Measurements from ENCODE around the gene CNTRL. TPM values are rescaled to one million over a fixed set of nuclear protein-coding genes. Genes with fewer than 3 reads are reported as not detected.
A peak's percentile ranks its signal among the peaks of the same experiment; 100 is the strongest.

Gene CNTRL
- total and polyA plus RNA-seq, 2 of the 8 experiments (the other 6 are each of a cell fraction or from before 2014, with no cell fraction given), result 5.1 to 13.9 TPM

DNA sequence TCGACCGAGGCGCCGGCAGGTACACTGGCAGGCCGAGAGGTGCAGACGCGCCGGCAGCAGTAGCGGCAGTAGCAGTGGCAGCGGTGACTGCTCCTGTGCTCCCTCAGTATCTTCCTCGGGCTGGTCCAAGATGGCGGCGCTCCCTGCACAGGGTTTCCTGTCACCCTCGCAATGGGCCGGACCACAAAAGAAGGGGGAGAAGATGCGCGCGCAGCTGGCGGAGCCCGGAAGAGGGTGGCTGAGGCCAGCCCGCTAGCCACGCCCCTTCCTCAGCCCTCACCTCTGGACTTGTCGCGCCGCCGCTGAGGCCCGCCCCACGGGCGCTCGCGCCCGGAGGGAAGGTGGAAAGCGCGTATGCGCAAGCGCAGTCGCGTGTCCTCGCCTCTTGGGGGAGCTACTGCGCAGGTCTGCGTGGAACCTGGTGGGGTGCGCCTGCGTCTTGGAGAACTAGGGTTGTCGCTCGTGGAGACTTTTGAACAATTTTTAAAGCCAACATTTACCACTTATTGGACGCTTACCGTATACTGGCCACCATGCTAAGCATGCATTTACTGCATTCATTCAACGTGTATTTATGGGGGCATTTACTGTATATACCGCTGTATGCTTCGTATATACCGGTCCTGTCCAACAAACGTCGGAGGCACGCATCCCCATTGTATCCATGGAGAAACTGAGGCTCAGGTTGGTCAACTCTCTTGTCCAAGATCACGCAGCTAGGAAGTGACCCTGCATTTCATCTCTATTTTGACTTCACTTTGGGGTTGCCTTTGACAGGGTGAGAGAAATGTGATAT is 127.2 kb downstream of the CNTRL start, which contains the start of gene RAB14:
RAB14 (minus strand) TSS at position 132 of the 796 bp plus-strand sequence. CDS start 8,457 bp downstream, outside the sequence.
- Histone ChIP-seq H3K56ac (replicated peaks; ENCODE audit: insufficient read length, low read depth, low read length) (peak within 1 kb of the TSS; percentile 42), H2BK120ac (replicated peaks; ENCODE audit: low read depth, low read length) (no peak within 1 kb of the TSS), H3K4me2 (ENCODE audit: insufficient read depth in 1 of 2, low read depth in 2 of 2, low read length in 2 of 2) (peak within 1 kb of the TSS; percentile 87 to 94), H2BK15ac (ENCODE audit: low read length) (peak within 1 kb of the TSS; percentile 23; the same call in 1 of the 2 replicates), H3K4ac (replicated peaks; ENCODE audit: insufficient read length, low read depth, low read length) (peak within 1 kb of the TSS; percentile 95), H4K5ac (ENCODE audit: insufficient read length, low read depth, low read length) (peak within 1 kb of the TSS; percentile 58), H3K4me1 (replicated peaks in 1 of 4; ENCODE audit: control insufficient read depth in 3 of 4, insufficient read depth in 4 of 4, low read length in 3 of 4) (peaks cover 2 to 6% (median 6%) of the 10 kb centered on the region in 4 experiments; a peak in 6 of 7 replicates), H2AK5ac (ENCODE audit: low read depth, low read length) (no peak within 1 kb of the TSS; the same call in 1 of the 2 replicates), H3K36me3 (ENCODE audit: control insufficient read depth in 2 of 4, insufficient read depth in 4 of 4, low read length in 3 of 4) (no peaks in the 10 kb centered on the region), H3K27ac (ENCODE audit: low read depth, low read length) (peak within 1 kb of the TSS; percentile 58; the same call in 1 of the 2 replicates), H3K9ac (replicated peaks in 1 of 4; ENCODE audit: extremely low read depth in 1 of 4, low read depth in 3 of 4, low read length in 3 of 4) (peak within 1 kb of the TSS; percentile 58 to 86 (median 70); a peak in 6 of 7 replicates), H2BK20ac (ENCODE audit: low read length) (no peak within 1 kb of the TSS), H3K4me3 (ENCODE audit: extremely low read depth in 1 of 4, insufficient read depth in 2 of 4, low read depth in 3 of 4, low read length in 4 of 4) (peak within 1 kb of the TSS; percentile 45 to 94 (median 66)), H4K20me1 (replicated peaks in 1 of 2; ENCODE audit: control insufficient read depth in 1 of 2, insufficient read depth in 2 of 2, low read length in 2 of 2) (peaks cover 3 to 5% of the 10 kb centered on the region in 2 experiments), H3K18ac (ENCODE audit: extremely low read depth, low read length) (no peak within 1 kb of the TSS; the same call in 1 of the 2 replicates), H3K79me2 (ENCODE audit: control insufficient read depth in 1 of 2, insufficient read depth in 2 of 2, low read length in 2 of 2) (peaks cover 12 to 41% of the 10 kb centered on the region in 2 experiments; a peak in 3 of 4 replicates), H4K8ac (ENCODE audit: extremely low read depth, insufficient read depth, low read length) (peak within 1 kb of the TSS; percentile 87; the same call in 1 of the 2 replicates), H3K79me1 (ENCODE audit: low read depth, low read length) (peaks cover 5% of the 10 kb centered on the region; the same call in 1 of the 2 replicates), H3K14ac (ENCODE audit: insufficient read length) (no peak within 1 kb of the TSS), H2BK12ac (ENCODE audit: low read depth, low read length) (0 out of 2 replicates have a peak within 1 kb of the TSS, but pooled peaks have one; percentile 32), H4K91ac (replicated peaks; ENCODE audit: insufficient read length, low read length) (peak within 1 kb of the TSS; percentile 93), H3K27me3 (replicated peaks in 1 of 4; ENCODE audit: control insufficient read depth in 3 of 4, extremely low read depth in 1 of 4, insufficient read depth in 3 of 4, low read length in 3 of 4) (peaks cover 0 to 3% (median 0%) of the 10 kb centered on the region in 4 experiments; a peak in 3 of 7 replicates), H2AFZ (ENCODE audit: low read length) (peak within 1 kb of the TSS; percentile 88), H3K23ac (ENCODE audit: insufficient read length) (no peak within 1 kb of the TSS), H3K9me3 (ENCODE audit: insufficient read depth in 2 of 2, low read depth in 1 of 2, low read length in 1 of 2) (no peaks in the 10 kb centered on the region), H2BK5ac (ENCODE audit: low read depth, low read length) (peak within 1 kb of the TSS; percentile 0; the same call in 1 of the 2 replicates), H3K23me2 (ENCODE audit: low read depth, low read length) (peaks cover 8% of the 10 kb centered on the region)
- POLR2A ChIA-PET (ENCODE audit: partially characterized antibody), result interaction anchor here (0.7 kb wide), 1 partner anchor 256 kb away, joined by 4 read pairs; no protein-coding TSS in a partner anchor
- DNase-seq (ENCODE audit: low read depth in 1 of 2, low spot score in 2 of 2) (peak; percentile 93 to 99), FAIRE-seq (no peak)
- CTCF ChIA-PET (ENCODE audit: partially characterized antibody), result interaction anchor here (0.9 to 2.5 kb wide), 4 partner anchors 12 to 32 kb away, joined by 3 to 8 read pairs (median 4); no protein-coding TSS in a partner anchor
- 12% methylated on average over 38 of the region's 55 CpGs; no CpG with 5 or more reads in 1 of the 2 experiments for WGBS, 2 experiments (ENCODE audit: extremely low coverage in 1 of 2, insufficient coverage in 1 of 2, insufficient read length in 1 of 2, insufficient replicate concordance in 2 of 2, low coverage in 1 of 2, low lambda C conversion rate in 2 of 2, missing lambda C conversion rate in 1 of 2)
- TF ChIP-seq SAP30 (IDR thresholded peaks at IDR 0.05; ENCODE audit: insufficient read depth, insufficient replicate concordance, low read length) (no peak), GTF2F1 (IDR thresholded peaks at IDR 0.05; ENCODE audit: borderline replicate concordance, low read depth, low read length) (no peak), POU5F1 (IDR thresholded peaks at IDR 0.05; ENCODE audit: low read depth, low read length) (no peak), EP300 (IDR thresholded peaks at IDR 0.05; ENCODE audit: borderline replicate concordance in 1 of 2, low read depth in 2 of 2, low read length in 2 of 2) (peak in 1 of 2 experiments; percentile 60; a peak in 1 of 3 replicates), CHD2 (IDR thresholded peaks at IDR 0.05; ENCODE audit: low read length) (no peak), JUN (IDR thresholded peaks at IDR 0.05; ENCODE audit: low read depth, low read length) (no peak)
- TF ChIP-seq, protein P1, sequence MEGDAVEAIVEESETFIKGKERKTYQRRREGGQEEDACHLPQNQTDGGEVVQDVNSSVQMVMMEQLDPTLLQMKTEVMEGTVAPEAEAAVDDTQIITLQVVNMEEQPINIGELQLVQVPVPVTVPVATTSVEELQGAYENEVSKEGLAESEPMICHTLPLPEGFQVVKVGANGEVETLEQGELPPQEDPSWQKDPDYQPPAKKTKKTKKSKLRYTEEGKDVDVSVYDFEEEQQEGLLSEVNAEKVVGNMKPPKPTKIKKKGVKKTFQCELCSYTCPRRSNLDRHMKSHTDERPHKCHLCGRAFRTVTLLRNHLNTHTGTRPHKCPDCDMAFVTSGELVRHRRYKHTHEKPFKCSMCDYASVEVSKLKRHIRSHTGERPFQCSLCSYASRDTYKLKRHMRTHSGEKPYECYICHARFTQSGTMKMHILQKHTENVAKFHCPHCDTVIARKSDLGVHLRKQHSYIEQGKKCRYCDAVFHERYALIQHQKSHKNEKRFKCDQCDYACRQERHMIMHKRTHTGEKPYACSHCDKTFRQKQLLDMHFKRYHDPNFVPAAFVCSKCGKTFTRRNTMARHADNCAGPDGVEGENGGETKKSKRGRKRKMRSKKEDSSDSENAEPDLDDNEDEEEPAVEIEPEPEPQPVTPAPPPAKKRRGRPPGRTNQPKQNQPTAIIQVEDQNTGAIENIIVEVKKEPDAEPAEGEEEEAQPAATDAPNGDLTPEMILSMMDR (IDR thresholded peaks at IDR 0.05; ENCODE audit: control extremely low read depth in 1 of 3, insufficient read depth in 1 of 3, low read depth in 1 of 3, low read length in 3 of 3), result peak; percentile 23 to 58 (median 45); a peak in 3 of 4 replicates
